A549 (cell line): Measurements from ENCODE around the gene ABHD11.

Experiments used
- CHD4 ChIP-seq: fragments of 200-600 bp; sonication (generic); IDR thresholded peaks from 2 replicates; pipeline ENCODE4 v1.6.1; 2016; ENCODE audit warnings: antibody characterized with exemption, mild to moderate bottlenecking, borderline replicate concordance
- EP300 ChIP-seq, 2 experiments: fragments of >200 bp; sonication (Bioruptor Twin); formaldehyde crosslinking; IDR thresholded peaks; 2 replicates in 1 of 2; 3 replicates in 1 of 2; pipeline ENCODE4 v1.6.1; 2016 to 2017
- MAZ ChIP-seq: fragments of 150-350 bp; IDR thresholded peaks from 2 replicates; pipeline ENCODE4 v1.6.1; 2014; ENCODE audit warnings: antibody characterized with exemption, low read depth, low read length, borderline replicate concordance
- MYC ChIP-seq: IDR thresholded peaks from 2 replicates; pipeline ENCODE4 v1.6.1; 2012; ENCODE audit warnings: mild to moderate bottlenecking, inconsistent platforms, low read length, improper control_type of control experiment, borderline replicate concordance
- NPAS2 ChIP-seq: fragments of 250-450 bp; sonication (Bioruptor Pico); IDR thresholded peaks from 2 replicates; pipeline ENCODE4 v1.8.0; 2022; ENCODE audit warnings: mild to moderate bottlenecking, moderate library complexity, borderline replicate concordance
- POLR2A ChIP-seq: IDR thresholded peaks from 2 replicates; pipeline ENCODE4 v1.6.1; 2012; ENCODE audit warnings: mild to moderate bottlenecking, low read length
- RAD21 ChIP-seq, 2 experiments: fragments of >200 bp in 1 of 2; sonication (Bioruptor Twin) in 1 of 2; formaldehyde crosslinking in 1 of 2; IDR thresholded peaks in 1 of 2; conservative IDR thresholded peaks in 1 of 2; 2 replicates in 1 of 2; 3 replicates in 1 of 2; pipeline ENCODE4 v1.6.1; 2012 to 2018; ENCODE audit warnings: inconsistent platforms in 1 of 2
- RFX5 ChIP-seq: fragments of 450-650 bp; IDR thresholded peaks from 2 replicates; pipeline ENCODE4 v1.7.1; 2014; ENCODE audit warnings: antibody characterized with exemption, mild to moderate bottlenecking, moderate library complexity
- SMC3 ChIP-seq: fragments of >200 bp; sonication (Bioruptor Twin); formaldehyde crosslinking; IDR thresholded peaks from 3 replicates; pipeline ENCODE4 v1.6.1; 2018; ENCODE audit warnings: inconsistent platforms
- SREBF2 ChIP-seq: fragments of 450-650 bp; IDR thresholded peaks from 2 replicates; pipeline ENCODE4 v1.6.1; 2014; ENCODE audit warnings: mild to moderate bottlenecking, moderate library complexity
- TF ChIP-seq, protein P1 (sequence below): fragments of >200 bp; sonication (Bioruptor Twin); formaldehyde crosslinking; IDR thresholded peaks from 3 replicates; pipeline ENCODE4 v1.5.1; 2016
- TF ChIP-seq, protein P2 (sequence below): fragments of >200 bp; sonication (Bioruptor Twin); formaldehyde crosslinking; IDR thresholded peaks from 3 replicates; pipeline ENCODE4 v1.6.1; 2016
- TF ChIP-seq, protein P3 (sequence below): fragments of 450-650 bp; IDR thresholded peaks from 2 replicates; pipeline ENCODE4 v1.6.1; 2014; ENCODE audit warnings: antibody characterized with exemption

- no peak for TF ChIP-seq POLR2A
- TF ChIP-seq, protein P1, sequence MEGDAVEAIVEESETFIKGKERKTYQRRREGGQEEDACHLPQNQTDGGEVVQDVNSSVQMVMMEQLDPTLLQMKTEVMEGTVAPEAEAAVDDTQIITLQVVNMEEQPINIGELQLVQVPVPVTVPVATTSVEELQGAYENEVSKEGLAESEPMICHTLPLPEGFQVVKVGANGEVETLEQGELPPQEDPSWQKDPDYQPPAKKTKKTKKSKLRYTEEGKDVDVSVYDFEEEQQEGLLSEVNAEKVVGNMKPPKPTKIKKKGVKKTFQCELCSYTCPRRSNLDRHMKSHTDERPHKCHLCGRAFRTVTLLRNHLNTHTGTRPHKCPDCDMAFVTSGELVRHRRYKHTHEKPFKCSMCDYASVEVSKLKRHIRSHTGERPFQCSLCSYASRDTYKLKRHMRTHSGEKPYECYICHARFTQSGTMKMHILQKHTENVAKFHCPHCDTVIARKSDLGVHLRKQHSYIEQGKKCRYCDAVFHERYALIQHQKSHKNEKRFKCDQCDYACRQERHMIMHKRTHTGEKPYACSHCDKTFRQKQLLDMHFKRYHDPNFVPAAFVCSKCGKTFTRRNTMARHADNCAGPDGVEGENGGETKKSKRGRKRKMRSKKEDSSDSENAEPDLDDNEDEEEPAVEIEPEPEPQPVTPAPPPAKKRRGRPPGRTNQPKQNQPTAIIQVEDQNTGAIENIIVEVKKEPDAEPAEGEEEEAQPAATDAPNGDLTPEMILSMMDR: no peak
- no peak for TF ChIP-seq MAZ
- TF ChIP-seq EP300 (IDR thresholded peaks at IDR 0.05): no peak
- no peak for TF ChIP-seq SREBF2
- TF ChIP-seq, protein P2, sequence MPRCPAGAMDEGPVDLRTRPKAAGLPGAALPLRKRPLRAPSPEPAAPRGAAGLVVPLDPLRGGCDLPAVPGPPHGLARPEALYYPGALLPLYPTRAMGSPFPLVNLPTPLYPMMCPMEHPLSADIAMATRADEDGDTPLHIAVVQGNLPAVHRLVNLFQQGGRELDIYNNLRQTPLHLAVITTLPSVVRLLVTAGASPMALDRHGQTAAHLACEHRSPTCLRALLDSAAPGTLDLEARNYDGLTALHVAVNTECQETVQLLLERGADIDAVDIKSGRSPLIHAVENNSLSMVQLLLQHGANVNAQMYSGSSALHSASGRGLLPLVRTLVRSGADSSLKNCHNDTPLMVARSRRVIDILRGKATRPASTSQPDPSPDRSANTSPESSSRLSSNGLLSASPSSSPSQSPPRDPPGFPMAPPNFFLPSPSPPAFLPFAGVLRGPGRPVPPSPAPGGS: no peak
- TF ChIP-seq NPAS2 (CRISPR knock-in tag): no peak
- TF ChIP-seq RAD21 (conservative IDR thresholded peaks at IDR 0.05 in 1 of 2, IDR thresholded peaks at IDR 0.05 in 1 of 2): no peak
- TF ChIP-seq, protein P3, sequence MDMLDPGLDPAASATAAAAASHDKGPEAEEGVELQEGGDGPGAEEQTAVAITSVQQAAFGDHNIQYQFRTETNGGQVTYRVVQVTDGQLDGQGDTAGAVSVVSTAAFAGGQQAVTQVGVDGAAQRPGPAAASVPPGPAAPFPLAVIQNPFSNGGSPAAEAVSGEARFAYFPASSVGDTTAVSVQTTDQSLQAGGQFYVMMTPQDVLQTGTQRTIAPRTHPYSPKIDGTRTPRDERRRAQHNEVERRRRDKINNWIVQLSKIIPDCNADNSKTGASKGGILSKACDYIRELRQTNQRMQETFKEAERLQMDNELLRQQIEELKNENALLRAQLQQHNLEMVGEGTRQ: no peak
- TF ChIP-seq CHD4: no peak
- no peak for TF ChIP-seq SMC3
- TF ChIP-seq MYC: no peak
- TF ChIP-seq RFX5: no peak
These were observed 21.4 kb downstream of the ABHD11 start for GRCh38 chr7:73717025-73717807.
